Lower leg skin (tissue), 3 donors: ENCODE data around the gene A2M.

ENCODE experiments used
- POLR2A ChIP-seq, 2 donors: fragments of 450-650 bp; IDR thresholded peaks; one replicate each; pipeline ENCODE4 v1.6.1; 2016 to 2017; ENCODE audit warnings: antibody characterized with exemption in 2 of 2, mild to moderate bottlenecking in 1 of 2, moderate library complexity in 1 of 2
- TF ChIP-seq, protein P1 (sequence below), 3 donors: fragments of 450-650 bp; IDR thresholded peaks; one replicate each; pipeline ENCODE4 v1.5.1; 2016; ENCODE audit warnings: antibody characterized with exemption in 3 of 3, mild to moderate bottlenecking in 3 of 3, moderate library complexity in 2 of 3

GRCh38 chr12:9034095-9034494, 81.6 kb downstream of the A2M start:
- TF ChIP-seq, protein P1, sequence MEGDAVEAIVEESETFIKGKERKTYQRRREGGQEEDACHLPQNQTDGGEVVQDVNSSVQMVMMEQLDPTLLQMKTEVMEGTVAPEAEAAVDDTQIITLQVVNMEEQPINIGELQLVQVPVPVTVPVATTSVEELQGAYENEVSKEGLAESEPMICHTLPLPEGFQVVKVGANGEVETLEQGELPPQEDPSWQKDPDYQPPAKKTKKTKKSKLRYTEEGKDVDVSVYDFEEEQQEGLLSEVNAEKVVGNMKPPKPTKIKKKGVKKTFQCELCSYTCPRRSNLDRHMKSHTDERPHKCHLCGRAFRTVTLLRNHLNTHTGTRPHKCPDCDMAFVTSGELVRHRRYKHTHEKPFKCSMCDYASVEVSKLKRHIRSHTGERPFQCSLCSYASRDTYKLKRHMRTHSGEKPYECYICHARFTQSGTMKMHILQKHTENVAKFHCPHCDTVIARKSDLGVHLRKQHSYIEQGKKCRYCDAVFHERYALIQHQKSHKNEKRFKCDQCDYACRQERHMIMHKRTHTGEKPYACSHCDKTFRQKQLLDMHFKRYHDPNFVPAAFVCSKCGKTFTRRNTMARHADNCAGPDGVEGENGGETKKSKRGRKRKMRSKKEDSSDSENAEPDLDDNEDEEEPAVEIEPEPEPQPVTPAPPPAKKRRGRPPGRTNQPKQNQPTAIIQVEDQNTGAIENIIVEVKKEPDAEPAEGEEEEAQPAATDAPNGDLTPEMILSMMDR (IDR thresholded peaks at IDR 0.05): no peak
- TF ChIP-seq POLR2A (IDR thresholded peaks at IDR 0.05): no peak
